ENCODE measurements around the gene HES1.
"Not testable (repeated sequence)": the region's sequence is repeated elsewhere in the genome, so short reads cannot be mapped to it uniquely, and the experiment has no call there.

HES1 gene, protein sequence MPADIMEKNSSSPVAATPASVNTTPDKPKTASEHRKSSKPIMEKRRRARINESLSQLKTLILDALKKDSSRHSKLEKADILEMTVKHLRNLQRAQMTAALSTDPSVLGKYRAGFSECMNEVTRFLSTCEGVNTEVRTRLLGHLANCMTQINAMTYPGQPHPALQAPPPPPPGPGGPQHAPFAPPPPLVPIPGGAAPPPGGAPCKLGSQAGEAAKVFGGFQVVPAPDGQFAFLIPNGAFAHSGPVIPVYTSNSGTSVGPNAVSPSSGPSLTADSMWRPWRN

DNA sequence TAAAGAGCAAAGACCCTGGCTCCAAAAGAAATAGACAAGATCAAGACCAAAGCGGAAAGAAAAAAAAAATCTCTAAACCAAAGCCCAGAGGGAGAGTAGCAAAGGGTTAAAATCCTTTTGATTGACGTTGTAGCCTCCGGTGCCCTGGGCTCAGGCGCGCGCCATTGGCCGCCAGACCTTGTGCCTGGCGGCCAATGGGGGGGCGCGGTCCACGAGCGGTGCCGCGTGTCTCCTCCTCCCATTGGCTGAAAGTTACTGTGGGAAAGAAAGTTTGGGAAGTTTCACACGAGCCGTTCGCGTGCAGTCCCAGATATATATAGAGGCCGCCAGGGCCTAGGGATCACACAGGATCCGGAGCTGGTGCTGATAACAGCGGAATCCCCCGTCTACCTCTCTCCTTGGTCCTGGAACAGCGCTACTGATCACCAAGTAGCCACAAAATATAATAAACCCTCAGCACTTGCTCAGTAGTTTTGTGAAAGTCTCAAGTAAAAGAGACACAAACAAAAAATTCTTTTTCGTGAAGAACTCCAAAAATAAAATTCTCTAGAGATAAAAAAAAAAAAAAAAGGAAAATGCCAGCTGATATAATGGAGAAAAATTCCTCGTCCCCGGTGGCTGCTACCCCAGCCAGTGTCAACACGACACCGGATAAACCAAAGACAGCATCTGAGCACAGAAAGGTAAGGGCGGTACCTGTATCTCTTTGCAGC is at the start of gene HES1:
Gene HES1, plus strand, starts transcription at position 343 of the 713 bp plus-strand sequence. Its CDS starts 233 bp downstream, at position 576.
- FAIRE-seq (peak; percentile 92), DNase-seq (ENCODE audit: low spot score) (peak; percentile 98)

DNA sequence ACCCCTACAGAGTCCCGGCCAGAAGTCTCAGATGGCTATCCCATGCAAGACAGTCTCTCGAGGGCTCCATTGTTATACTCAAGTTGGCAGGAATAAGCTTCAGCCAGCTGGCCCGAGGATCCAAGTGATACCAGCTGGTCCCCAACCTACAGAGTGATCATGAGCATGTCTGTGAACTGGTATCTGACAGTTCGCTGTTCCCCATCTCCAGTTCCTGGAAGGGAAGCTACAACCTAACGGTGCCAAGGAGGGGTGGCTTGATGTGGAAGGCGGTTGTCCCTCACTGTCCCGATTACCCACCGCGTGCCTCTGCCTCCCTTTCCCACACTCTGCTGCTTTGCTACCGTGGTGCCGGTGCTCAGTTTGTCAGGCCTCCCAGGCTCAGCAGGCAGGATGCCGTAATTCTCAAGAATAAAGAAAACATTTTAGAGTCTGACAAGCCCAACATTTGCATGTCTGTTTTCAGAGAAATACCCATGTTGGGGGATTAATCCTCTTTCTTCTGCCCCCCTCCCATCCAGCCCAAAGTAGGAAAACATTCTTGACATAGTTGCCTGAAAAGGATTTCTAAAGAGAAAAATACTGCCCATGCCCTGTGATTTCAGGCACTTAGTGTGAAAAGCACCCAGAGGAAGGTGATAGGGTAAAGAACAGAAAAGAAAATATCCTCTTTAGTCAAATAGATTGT is 49.4 kb upstream of the HES1 start:
- FAIRE-seq (no peak), DNase-seq (ENCODE audit: low spot score) (no peak)

DNA sequence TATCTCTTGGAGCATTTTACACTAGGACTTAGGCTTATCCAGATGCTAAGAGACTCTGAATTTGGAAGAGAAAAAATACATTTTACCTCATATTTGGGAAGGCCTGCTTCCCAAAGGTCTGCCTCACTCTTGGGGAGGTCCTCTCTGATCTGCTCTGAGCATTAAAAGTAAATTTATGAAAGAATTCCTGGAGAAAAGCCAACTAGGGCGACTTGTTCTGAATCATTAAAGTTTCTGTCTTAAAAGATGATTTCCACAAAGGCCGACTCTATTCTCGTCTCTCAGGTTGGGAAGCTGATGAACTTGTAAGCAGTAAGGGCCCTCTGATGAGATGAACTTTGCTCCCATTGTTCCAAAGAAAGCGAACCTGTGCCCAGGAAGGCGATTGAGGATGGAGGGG is 48.7 kb upstream of the HES1 start:
- FAIRE-seq (no peak), DNase-seq (ENCODE audit: low spot score) (no peak)

DNA sequence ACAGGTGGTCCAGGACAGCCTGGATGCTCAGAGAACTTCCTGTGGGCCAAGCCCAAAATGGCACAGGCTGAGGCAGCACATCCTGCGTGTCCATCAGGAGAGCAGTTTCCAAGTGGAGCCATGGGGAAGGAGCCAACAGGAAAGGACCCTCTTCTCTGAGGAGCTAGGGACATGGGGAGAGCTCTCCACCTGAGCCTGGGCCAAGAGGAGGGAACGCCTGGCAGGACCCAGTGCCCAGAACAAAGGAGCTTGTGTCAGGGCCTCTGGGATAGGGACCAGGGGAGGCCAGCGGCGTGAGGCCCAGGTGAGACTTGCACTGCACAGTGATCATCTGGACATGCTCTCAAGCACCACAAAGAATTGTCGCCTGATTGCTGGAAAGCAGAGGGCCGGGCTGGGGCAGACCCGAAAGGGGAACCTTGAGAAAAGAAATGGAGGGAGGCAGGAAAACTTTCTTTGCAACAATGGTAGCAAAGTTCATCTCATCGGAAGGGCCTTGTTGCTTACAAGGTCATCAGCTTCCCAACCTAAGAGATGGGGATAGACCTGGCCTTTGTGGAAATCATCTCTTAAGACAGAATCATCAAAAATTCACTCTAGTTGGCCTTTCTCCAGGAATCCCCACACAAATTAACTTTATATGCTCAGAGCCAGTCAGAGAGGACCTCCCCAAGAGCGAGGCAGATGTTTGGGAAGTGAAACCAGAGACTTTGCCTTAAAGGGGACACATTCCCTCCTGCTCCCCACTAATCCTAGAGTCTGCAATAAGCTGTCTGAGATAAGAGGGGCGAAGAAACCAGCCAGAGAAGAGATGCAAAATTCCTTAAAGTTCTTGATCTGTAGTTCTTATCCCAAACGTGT is 47.7 kb upstream of the HES1 start:
- FAIRE-seq (no peak), DNase-seq (ENCODE audit: low spot score) (no peak)

DNA sequence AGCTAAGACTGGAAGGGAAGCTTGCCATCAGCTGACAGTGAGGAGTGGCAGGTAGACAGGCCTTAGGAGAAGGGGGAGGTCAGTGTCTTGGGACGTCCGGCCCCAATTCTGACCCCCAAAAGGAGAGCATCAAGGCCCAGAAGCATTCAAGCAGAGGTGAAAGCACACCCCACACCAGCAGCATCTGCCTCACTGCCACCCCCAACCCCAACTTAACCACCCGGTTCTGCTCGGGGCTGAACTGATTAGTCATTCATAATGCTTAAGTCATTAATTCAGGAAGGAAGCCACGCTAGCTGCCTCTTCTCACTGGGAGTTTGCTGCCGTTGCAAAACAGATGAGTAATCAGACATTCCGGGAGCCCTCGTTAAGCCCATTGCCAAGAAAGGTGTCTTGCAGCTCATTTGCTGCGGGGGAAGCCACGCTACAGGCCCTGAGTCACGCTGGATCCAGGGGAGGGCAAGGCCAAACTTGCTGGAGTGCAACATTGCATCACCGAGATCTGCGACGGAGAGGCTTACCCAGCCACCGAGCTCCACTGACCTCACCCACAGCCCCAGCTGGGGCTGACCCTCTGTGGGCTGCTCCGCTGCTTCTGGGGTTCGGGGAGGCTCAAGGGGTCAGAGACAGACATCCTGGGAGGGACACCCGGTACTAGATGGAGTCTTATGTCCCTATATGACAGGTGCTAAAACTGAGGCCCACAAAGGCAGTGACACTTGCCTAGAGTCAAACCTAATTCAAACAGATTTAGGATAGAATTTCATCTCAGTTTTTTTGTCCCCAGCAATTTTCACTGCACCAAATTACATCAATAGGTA is 46.4 kb upstream of the HES1 start:
- FAIRE-seq = peak; percentile 95

DNA sequence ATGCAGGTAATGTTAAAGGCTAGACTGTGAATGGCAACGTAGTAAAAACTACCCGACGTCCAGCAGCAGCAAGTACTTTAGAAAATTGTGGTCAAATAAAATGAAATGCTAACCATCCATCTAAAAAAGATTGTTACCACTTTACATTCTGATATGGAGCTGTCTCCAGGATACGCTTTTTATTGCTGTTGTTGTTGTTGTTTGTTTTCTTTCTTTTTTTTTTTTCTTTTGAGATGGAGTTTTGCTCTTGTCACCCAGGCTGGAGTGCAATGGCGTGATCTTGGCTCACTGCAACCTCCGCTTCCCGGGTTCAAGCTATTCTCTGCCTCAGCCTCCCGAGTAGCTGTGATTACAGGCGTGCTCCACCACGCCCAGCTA is 45.8 kb upstream of the HES1 start:
- DNase-seq (ENCODE audit: low spot score); FAIRE-seq: not testable (repeated sequence)

More for the DNA sequence above, 46.4 kb upstream of the HES1 start:
- peak; percentile 99 for DNase-seq (ENCODE audit: low spot score)

DNA sequence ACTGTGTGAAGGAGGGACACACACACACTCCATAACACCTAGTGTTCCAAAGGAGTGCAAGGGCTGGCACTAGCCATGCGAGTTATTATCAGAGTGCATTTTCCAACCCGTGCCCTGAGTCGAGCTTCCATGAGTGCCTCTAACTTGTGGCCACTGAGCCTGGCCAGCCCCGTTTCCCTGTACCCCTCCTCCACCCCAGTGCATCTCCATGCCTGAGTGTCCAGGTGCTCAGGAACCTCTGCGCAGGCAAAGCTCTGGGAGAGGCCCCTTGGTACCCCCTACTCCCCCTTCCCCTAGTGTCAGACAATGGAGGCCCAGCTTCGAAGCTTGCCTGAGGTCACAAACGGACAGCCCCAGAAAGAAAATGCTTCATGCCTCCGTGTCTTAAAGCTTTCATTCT is 45.2 kb upstream of the HES1 start:
- FAIRE-seq (no peak), DNase-seq (ENCODE audit: low spot score) (no peak)

DNA sequence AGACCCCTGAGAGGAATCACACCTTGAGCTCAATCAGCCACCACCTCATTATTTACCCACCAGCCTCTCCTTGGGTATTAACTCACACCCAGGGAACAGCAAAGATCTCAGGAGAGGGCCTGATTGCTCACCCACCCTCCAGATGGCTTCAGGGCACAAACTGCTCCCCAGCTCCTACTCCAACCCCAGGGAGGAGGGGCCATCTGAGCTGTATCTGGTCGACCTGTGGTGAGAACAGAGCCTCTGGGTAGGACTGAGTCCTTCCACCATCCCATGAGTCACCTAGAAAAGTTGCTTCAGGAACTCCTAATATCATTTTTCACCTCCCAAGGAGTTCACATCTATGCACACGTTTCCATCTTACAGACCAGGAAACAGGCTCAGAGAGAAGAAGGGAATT is 44.8 kb upstream of the HES1 start:
- FAIRE-seq (peak; percentile 74), DNase-seq (ENCODE audit: low spot score) (peak; percentile 85)

DNA sequence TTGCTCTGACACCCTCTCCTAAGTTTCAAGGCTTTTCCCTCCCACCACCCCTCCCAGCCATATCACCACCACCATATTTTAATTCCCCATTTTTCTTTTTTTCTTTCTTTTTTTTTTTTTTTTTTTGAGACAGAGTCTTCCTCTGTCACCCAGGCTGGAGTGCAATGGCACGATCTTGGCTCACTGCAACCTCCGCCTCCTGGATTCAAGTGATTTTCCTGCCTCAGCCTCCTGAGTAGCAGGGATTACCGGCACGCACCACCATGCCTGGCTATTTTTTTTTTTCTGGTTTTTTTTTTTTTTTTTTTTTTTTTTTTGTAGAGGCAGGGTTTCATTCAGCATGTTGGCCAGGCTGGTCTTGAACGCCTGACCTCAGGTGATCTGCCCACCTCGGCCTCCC is 44.1 kb upstream of the HES1 start:
- FAIRE-seq; DNase-seq (ENCODE audit: low spot score): not testable (repeated sequence)

DNA sequence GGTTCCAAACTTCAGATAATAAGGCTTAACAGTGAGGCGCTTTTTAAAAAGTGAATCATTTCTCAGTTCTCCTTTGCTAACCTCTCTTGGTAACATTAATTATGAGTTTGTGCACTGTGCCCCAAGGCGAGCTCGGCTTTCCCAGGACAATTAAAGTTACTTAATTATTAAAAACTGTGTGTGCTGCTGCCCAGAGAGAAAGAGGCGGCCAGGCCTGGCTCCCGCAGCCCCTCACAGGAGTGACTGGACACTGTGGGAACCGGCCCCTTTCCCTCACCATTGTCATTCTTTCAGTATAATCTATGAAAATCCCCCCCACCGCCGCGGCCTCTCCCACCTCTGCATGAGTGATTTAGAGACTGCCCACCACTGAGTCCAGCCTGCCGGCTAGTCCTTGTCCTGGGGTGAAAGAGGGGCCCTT is 43.1 kb upstream of the HES1 start:
- DNase-seq (ENCODE audit: low spot score) = no peak
- no peak for FAIRE-seq

DNA sequence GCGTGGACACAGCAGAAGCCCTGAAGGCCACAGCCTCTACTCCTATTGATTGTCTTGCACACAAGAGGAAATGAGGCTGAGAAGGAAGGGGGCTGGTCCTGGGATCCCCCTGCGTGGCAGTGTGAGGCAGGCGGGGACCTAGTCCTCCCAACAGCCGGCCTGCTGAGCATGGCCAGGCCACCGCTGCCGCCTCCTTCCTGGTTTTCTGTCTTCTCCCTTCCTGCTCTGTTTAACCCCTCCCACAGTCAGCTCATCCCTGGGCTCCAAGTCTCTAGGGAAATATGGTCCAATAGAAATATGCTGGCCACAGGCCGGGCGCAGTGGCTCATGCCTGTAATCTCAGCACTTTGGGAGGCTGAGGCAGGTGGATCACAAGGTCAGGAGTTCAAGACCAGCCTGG is 42.1 kb upstream of the HES1 start:
- no peak for FAIRE-seq

DNA sequence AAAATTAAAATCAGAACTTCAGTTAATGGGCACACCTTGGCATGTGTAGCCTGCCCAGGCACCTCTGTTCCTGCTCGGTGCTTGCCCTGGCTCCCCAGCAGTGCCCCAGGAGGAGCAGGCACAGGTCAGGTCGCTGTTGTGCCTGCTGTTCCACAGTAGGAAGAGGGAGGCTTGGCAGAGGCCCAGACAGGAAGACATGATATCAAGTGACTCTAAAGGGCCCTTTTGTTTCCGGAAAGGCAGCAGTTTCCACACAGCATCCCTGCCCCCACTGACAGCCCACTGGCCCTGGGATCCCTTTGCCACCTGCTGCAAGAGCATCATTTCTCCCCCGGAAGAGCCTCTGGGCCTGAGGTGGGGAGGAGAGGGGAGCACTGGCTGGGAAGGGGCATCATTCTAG is 40.5 kb upstream of the HES1 start:
- DNase-seq (ENCODE audit: low spot score) (no peak), FAIRE-seq (no peak)

More for the DNA sequence above, 42.1 kb upstream of the HES1 start:
- DNase-seq (ENCODE audit: low spot score) = no peak

DNA sequence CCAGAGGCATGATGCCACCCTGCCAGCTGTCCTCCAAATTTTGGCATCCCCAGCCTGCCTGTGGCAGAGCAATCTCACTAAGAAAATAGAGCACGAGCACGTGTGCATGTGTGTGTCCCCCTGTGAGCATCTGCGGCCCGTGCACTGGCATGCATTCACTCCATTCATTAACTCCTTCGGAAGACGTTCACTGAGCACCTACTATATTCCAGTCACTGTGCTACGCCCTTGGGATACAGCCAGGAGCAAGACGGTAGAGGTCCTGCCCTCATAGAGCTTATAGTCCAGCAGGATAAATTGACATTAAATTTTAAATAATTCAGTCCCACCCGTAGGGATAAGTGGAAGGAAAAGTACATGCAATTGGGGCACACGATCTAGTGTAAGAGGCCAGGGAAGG is 40.0 kb upstream of the HES1 start:
- FAIRE-seq (no peak), DNase-seq (ENCODE audit: low spot score) (no peak)

DNA sequence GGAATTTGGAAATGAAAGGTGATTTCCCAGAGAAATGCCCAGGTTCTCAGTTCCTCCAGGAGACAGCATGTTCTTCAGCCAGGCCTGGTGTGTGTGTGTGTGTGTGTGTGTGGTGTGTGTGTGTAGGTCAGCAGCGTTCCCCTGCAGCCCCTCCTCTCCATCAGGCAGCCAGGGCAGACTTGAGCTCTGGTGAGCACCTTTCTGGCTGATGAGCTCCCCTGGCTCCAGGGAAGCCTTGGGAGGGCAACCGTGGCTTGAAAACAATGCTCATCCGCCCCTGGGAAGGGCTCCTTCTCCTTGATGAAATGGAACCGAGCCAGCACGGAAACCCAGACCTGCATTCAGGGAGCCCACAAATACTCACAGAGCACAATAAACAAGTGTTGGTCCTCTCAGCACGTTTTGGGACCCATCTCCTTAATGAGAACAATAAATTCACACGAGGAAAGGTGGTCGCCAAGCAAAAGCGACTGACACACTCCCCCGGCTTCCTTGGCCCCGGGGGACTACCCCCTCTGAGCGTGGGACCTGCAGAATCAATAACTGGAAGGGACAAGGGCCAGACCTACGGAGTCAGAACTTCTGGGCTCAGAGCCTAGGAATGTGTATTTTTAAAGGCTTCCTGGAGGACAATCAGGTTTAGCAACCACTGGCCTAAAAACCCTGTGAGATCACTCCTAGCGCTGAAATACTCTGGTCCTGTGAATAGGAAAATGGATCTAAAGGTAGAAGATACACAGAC is 38.6 kb upstream of the HES1 start:
- FAIRE-seq = no peak

DNA sequence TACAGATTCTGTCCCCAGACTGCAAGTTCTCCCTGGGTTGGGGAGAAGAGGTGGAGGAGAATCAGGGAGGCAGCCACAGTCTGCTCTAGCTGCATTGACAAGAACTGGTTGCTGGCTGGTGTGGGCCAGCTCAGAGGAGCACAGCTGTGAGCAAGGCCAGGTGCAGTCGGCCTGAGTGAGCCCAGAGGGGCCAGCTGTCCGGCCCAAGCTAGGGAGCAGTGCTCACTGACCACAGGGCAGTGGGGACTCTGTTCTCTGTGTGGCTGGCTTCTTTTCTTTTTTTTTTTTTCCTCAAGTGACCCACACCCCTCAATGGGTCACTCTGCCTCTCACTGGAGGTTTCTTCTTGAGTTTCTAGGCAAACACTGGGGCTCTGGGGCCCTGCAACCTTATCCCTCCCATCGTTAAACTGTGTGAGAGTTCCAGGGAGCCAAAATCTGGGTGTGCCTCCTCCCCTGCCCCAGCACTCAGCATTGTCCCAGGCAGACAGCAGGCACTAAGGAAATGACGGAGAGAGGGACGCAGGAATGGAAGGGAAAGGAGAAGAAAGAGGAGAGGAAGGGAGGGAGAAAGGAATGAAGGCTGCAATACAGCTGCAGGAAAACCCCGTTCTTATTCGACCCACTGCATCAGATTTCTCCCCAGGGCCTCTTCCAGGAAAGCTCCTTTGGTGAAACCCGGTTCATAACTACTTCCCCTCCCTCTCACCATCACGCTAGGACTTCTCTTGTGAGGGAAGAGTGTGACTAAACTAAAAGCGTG is 37.7 kb upstream of the HES1 start:
- FAIRE-seq (no peak), DNase-seq (ENCODE audit: low spot score) (no peak)

More for the DNA sequence above, 38.6 kb upstream of the HES1 start:
- DNase-seq (ENCODE audit: low spot score) = no peak

DNA sequence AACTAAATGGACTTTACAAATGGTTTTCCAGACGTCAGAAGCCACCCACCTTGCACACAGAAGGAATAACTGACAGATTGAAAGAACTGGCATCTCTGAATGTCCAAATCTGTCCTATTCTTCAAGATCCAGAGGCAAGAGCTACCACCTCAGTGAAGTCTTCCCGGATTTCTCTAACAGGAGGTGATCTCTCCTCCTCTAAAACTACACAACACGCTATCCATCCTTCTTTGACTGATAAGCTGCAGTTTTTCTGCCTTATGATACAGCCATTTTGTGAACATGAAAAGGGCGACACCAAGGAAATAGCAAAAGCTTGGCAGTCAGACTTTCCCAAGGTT is 37.1 kb upstream of the HES1 start:
- FAIRE-seq (no peak), DNase-seq (ENCODE audit: low spot score) (no peak)

DNA sequence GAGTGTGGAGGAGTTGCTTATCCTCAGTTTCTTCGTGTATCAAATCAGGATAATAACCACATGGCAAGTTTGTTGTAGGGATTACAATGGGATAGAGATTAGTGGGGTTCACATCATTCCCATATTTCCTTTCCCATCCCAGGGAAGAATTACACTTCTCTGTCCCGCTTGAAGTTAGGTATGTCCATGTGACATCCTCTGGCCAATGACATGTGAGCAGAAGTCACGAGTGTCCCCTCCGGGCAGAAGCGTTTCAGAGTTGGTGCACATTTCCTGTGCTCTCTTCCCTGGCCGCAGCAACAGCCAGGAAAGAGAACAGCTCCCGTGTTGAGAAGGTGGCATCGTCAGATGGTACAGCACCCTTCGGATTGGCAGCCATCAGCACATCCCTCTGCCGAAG is 36.7 kb upstream of the HES1 start:
- DNase-seq (ENCODE audit: low spot score) = no peak
- FAIRE-seq = no peak

DNA sequence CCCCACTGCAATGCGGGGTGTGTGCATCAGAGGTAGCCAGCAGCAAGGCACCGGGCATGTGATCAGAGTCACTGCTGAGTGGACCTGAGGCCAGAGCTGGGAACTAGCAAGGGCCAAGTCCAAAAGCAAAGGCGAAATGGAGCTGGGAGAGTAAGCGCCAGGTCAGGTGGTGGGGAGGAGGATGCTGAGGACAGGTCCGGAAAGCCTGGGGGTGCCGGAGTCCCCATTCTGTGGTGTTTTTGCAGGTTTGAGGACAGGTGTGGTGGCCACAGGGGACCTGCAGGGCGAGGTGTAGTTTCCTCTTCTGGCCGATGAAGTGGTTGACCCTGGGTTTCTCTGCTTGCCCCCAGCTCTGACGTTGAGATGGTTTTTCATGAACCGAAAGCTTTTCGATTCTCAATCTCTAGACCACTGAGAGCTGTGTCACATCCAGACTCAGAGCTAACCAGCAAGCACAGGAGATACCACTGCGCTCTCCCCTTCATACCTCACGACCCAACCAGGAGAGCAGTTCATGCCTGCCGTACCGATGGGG is 35.0 kb upstream of the HES1 start:
- no peak for FAIRE-seq
- no peak for DNase-seq (ENCODE audit: low spot score)

Measured in RCC 7860 (cell line).